Nephron progenitor cell (in vitro differentiated cells): ENCODE measurements around the gene MYRF.

Experiments used
- DNase-seq: peaks from one replicate; pipeline ENCODE4 v3.0.0; 2021
- H3K27ac Mint-ChIP-seq: 2 replicates; pipeline ENCODE4 v1.8.0; 2021; ENCODE audit warnings: mild to moderate bottlenecking, moderate library complexity, mixed read lengths
- H3K27me3 Mint-ChIP-seq: 2 replicates; pipeline ENCODE4 v1.8.0; 2021; ENCODE audit warnings: mild to moderate bottlenecking, low read depth, mixed read lengths; ENCODE audit not compliant: poor library complexity
- H3K36me3 Mint-ChIP-seq: 2 replicates; pipeline ENCODE4 v1.8.0; 2021; ENCODE audit warnings: low read depth, mixed read lengths
- H3K4me1 Mint-ChIP-seq: 2 replicates; pipeline ENCODE4 v1.8.0; 2021; ENCODE audit warnings: mixed read lengths
- H3K4me3 Mint-ChIP-seq: 2 replicates; pipeline ENCODE4 v1.8.0; 2021; ENCODE audit warnings: mild to moderate bottlenecking, moderate library complexity, mixed read lengths
- H3K9me3 Mint-ChIP-seq: 2 replicates; pipeline ENCODE4 v1.8.0; 2021; ENCODE audit warnings: mild to moderate bottlenecking, moderate library complexity, mixed read lengths
- TF ChIP-seq, protein P1 (sequence below): fragments of 200-600 bp; sonication (generic); IDR thresholded peaks from 2 replicates; pipeline ENCODE4 v1.5.0; 2021; ENCODE audit warnings: antibody characterized with exemption

Gene MYRF

DNA sequence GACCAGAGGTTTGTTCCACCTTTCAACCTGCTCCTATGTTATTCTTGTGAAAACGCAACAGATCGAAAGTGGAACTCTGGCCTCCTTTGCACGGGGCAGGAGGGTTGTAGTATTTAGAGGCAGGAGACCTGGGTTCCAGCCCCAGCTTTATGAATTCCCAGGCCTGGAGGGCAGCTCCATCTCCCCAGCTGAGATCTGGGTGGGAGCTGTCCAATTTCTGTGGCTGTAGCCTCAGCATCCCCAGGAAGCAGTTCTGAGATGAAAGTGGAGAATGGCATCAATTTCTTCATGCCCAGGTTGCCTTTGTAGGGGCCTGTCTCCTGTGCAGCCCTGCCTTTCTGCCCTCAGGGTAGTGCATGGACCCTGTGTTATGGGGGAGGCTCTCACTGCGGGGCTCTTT is 79.8 kb downstream of the MYRF start:
- no peaks in the 10 kb centered on the region for H3K27me3 Mint-ChIP-seq
- H3K9me3 Mint-ChIP-seq, result no peaks in the 10 kb centered on the region
- no peak for DNase-seq
- H3K36me3 Mint-ChIP-seq, result peaks cover 42% of the 10 kb centered on the region
- no peak overlapping the region for H3K27ac Mint-ChIP-seq
- peak overlapping the region; percentile 95 for H3K4me3 Mint-ChIP-seq
- H3K4me1 Mint-ChIP-seq, result peaks cover 76% of the 10 kb centered on the region
- TF ChIP-seq, protein P1, sequence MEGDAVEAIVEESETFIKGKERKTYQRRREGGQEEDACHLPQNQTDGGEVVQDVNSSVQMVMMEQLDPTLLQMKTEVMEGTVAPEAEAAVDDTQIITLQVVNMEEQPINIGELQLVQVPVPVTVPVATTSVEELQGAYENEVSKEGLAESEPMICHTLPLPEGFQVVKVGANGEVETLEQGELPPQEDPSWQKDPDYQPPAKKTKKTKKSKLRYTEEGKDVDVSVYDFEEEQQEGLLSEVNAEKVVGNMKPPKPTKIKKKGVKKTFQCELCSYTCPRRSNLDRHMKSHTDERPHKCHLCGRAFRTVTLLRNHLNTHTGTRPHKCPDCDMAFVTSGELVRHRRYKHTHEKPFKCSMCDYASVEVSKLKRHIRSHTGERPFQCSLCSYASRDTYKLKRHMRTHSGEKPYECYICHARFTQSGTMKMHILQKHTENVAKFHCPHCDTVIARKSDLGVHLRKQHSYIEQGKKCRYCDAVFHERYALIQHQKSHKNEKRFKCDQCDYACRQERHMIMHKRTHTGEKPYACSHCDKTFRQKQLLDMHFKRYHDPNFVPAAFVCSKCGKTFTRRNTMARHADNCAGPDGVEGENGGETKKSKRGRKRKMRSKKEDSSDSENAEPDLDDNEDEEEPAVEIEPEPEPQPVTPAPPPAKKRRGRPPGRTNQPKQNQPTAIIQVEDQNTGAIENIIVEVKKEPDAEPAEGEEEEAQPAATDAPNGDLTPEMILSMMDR, result no peak

DNA sequence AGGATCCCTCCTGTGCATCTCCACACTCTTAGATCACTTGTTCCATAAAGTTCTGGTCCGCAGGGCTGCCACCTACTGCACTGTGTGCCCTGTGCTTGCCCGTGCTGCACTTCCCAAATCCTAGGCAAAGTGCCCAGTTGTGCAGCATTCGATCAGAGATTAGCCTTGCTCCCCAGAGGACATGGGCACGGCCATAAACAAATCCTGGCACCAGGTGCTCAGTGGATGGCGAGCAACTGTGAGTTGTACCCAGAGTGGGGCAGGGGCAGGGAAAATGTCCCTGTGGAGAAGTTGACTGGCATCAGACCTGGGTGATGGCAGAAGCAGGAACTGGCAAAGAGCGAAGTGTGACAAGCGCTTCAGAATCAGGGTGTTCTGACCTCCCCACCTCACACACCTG is 80.3 kb downstream of the MYRF start:
- H3K9me3 Mint-ChIP-seq, result no peaks in the 10 kb centered on the region
- peak overlapping the region; percentile 97 for H3K27ac Mint-ChIP-seq
- peak overlapping the region; percentile 58 for H3K4me3 Mint-ChIP-seq
- peaks cover 73% of the 10 kb centered on the region for H3K4me1 Mint-ChIP-seq
- no peak for DNase-seq
- peaks cover 44% of the 10 kb centered on the region for H3K36me3 Mint-ChIP-seq
- TF ChIP-seq, protein P1, result no peak
- no peaks in the 10 kb centered on the region for H3K27me3 Mint-ChIP-seq

DNA sequence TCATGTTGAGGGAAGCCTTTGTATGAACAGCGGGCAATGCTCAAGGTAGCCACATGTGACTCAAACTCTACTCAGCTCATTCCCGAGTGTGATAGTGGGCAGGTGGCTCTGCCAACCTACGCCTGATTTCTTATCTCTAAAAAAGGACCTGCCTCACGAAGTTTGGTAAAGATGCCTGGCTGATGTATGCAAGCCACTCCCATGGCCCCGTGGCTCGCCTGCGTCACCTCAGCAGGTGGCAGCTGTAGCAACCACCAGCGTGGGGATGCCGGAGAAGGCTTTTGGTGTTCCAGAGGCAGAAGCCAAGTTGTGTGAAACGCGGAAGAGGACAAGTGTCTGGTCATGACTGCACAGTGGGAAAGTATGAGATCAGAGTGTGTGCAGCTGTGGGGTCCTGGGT is 81.0 kb downstream of the MYRF start:
- H3K36me3 Mint-ChIP-seq, result peaks cover 51% of the 10 kb centered on the region
- H3K27ac Mint-ChIP-seq, result peak overlapping the region; percentile 97
- peak overlapping the region; percentile 58 for H3K4me3 Mint-ChIP-seq
- H3K4me1 Mint-ChIP-seq, result peaks cover 73% of the 10 kb centered on the region
- H3K27me3 Mint-ChIP-seq, result no peaks in the 10 kb centered on the region
- DNase-seq, result no peak
- TF ChIP-seq, protein P1, result no peak
- no peaks in the 10 kb centered on the region for H3K9me3 Mint-ChIP-seq

DNA sequence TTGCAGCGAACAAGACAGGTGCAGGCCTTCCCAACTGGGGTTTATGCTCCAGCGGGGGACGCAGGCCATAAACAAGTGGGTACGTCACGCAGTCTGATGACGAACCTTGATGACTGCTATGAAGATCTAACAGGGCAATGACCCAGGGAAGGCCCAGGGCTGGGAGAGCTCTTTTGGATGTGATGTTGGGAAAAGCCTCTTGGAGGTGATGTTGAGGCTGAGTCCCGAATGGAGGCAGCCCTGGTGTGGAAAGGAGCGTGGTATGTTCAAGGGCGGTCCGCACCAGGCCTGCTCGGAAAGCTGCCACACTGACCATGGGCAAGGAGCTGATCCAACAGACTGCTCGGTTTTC is 81.5 kb downstream of the MYRF start:
- Mint-ChIP-seq H3K27me3 (no peaks in the 10 kb centered on the region), H3K9me3 (no peaks in the 10 kb centered on the region), H3K36me3 (peaks cover 55% of the 10 kb centered on the region), H3K4me3 (peak overlapping the region; percentile 58), H3K4me1 (peaks cover 73% of the 10 kb centered on the region), H3K27ac (peak overlapping the region; percentile 97)
- no peak for DNase-seq
- TF ChIP-seq, protein P1, result no peak

DNA sequence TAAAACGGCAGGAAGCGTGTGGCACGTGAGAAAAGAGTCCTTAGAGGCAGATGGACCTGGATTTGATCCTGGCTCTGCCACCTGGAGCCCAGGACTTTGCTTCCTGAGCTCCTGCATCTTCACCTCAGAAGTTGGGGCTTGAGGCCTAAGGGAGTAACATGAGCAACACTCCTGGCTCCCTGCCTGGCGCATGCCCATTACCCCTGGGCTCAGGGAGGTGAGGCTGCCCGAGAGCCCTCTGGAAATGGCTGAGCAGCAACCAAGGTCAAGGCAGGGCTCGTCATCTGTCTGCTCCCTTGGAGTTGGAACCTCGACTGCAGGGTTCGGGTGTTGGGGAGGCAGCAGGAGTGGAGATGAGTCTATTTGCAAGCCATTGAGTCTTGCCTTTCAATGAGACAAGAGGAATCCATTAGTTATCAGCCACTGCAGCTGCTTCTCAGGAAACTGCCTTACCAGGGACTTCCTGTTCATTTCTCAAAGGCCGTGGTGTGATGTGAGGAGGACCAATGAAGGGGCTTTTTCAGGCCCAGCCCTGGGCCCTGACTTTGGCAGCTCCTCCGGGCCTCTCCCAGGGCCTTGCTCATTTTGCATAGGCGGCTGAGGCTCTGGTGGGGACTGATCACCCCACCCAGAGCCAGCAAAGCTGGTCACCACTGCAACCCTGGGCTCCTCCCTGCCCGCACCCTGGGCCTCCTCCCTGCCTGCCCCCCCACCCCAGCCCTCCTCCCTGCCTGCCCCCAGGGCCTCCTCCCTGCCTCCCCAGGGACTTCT is 82.0 kb downstream of the MYRF start:
- no peak overlapping the region for H3K4me3 Mint-ChIP-seq

More for the DNA sequence above, 82.0 kb downstream of the MYRF start:
- Mint-ChIP-seq H3K27ac (peak overlapping the region; percentile 97), H3K9me3 (no peaks in the 10 kb centered on the region), H3K4me1 (peaks cover 70% of the 10 kb centered on the region), H3K36me3 (peaks cover 61% of the 10 kb centered on the region), H3K27me3 (no peaks in the 10 kb centered on the region)
- no peak for DNase-seq
- TF ChIP-seq, protein P1, result no peak
